ENCODE measurements around the gene BIRC6.
"Not testable (repeated sequence)": the region's sequence is repeated elsewhere in the genome, so short reads cannot be mapped to it uniquely, and the experiment has no call there.

BIRC6 gene

GRCh38 chr2:32453242-32454062 is 96.6 kb downstream of the BIRC6 start:
- no peak for DNase-seq

GRCh38 chr2:32455816-32456215 is 99.0 kb downstream of the BIRC6 start:
- DNase-seq: no peak

- no peak for DNase-seq
Measured at GRCh38 chr2:32456808-32457207, 100.0 kb downstream of the BIRC6 start.

DNA sequence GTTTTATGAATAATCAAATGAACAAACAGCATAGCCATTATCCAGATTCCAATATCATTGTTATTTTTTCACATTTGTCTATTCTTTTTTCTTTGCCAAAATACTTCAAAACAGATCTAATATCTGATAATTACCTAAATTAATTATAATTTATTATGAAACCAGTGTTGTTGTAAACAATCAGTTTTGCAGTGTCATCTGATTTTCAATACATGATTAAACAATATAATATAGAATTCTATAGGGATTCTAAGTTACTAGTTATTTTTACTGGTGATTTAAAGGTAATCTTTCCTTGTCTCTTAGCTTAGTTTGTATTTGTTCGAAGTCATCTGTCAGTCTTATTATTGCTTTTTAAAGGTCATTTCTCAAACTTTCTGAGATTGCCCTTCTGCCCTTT is 101.0 kb downstream of the BIRC6 start:
- DNase-seq: no peak

DNA sequence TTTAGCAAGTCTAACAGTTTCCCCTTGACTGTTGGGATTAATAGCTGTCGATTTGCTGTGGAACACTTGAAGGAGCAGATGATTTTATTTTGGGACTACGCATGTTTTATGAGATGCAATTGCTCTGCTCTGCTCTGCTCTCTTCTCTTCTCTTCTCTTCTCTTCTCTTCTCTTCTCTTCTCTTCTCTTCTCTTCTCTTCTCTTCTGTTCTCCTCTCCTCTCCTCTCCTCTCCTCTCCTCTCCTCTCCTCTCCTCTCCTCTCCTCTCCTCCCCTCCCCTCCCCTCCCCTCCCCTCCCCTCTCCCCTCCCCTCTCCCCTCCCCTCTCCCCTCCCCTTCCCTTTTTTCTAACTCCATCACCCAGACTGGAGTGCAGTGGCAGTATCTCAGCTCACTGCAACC is 104.0 kb downstream of the BIRC6 start:
- DNase-seq: not testable (repeated sequence)

DNA sequence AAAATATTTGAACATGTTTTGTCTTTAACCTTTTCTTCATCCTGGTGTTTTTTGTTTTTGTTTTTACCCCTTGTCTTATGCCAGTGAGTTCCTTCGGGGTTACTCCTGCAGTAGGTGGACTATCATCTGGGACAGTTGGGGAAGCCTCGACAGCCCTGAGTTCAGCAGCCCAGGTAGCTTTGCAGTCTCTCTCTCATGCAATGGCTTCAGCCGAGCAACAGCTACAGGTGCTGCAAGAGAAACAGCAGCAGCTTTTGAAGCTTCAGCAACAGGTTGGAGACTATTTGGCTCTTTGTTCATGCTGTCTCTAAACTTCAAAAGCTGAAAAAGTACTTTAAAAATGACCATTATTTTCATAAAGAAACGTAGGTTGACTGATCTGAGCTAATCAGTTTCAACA is 106.3 kb downstream of the BIRC6 start:
- DNase-seq: no peak

GRCh38 chr2:32464431-32464830 is 107.6 kb downstream of the BIRC6 start:
- DNase-seq: no peak

GRCh38 chr2:32472605-32473004 is 115.8 kb downstream of the BIRC6 start:
- DNase-seq: no peak

DNA sequence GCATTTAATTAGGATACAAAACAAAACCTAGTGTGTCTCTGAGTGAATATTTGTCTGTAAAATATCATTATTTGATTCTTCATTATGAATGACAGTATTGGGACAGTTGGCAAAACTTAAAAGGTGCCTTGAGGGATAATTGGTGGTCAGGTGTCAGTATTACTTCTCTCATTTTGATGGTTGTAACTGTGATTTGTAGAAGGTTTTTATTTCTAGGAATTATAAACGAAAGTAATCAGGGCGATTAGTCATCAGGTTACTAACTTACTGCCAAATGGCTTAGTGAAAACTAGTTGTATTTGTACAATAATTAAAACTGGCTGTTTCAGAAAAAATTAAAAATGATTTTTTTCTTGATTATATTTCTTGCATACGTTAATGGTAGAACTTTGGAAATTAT is 117.6 kb downstream of the BIRC6 start:
- no peak for DNase-seq

GRCh38 chr2:32478889-32479620 is 122.2 kb downstream of the BIRC6 start:
- no peak for DNase-seq

- DNase-seq: no peak
Measured at GRCh38 chr2:32479993-32480392, 123.2 kb downstream of the BIRC6 start.

DNA sequence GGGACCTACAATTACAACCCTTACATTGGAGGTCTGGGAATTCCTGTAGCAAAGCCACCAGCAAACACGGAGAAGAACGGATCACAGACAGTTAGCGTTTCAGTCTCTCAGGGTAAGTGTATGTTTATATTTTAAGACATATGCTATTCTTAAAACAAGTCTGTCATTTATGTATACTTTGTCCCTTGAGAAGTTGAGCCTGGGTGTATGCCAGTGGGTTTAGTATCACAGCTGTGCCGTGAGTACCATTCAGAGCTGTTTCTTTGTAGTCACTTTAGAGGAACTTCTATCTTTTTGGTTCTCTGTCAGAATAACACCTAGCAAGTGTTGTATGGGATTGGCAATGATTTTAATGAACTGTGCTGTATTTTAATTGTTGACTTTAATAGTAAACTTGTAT is 125.6 kb downstream of the BIRC6 start:
- no peak for DNase-seq

GRCh38 chr2:32484937-32485336 is 128.1 kb downstream of the BIRC6 start:
- DNase-seq: no peak

DNA sequence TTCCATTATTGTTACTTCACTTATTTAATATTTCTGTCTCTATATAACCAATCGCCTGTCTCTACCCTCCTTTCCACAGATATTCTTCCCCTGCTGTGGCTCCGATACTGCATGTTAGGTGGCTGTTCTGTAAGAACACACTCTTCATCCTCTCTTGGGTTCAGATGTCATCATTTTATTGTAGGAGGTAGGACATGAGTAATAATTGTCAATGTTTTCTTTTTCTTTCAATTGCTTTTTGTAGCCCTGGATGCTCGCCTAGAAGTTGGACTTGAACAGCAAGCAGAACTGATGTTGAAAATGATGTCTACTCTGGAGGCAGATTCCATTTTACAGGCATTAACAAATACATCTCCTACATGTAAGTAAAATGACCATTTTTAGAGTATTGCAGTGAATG is 128.6 kb downstream of the BIRC6 start:
- DNase-seq: no peak

GRCh38 chr2:32489061-32489460 is 132.2 kb downstream of the BIRC6 start:
- no peak for DNase-seq

- no peak for DNase-seq
Measured at GRCh38 chr2:32491346-32491745, 134.5 kb downstream of the BIRC6 start.

- DNase-seq: no peak
Measured at GRCh38 chr2:32495139-32495538, 138.3 kb downstream of the BIRC6 start.

DNA sequence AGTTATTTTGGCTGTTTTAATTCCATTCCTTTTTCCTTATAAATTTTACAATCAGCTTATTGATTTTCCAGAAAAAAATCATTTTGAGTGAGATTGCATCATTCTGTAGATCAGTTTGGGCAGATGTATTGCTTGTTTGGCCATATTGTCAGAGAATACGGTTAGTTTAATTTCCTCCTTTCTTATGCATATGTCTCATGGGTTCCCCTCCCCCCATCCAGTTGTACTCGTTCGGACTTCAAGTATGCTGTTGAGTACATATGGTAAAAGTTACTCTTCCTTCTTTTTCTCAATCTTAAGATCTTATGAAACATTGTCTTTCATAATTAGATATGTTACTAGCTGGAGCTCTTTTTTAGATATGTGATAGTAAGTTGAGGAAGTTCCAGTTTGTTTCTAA is 139.8 kb downstream of the BIRC6 start:
- no peak for DNase-seq

DNA sequence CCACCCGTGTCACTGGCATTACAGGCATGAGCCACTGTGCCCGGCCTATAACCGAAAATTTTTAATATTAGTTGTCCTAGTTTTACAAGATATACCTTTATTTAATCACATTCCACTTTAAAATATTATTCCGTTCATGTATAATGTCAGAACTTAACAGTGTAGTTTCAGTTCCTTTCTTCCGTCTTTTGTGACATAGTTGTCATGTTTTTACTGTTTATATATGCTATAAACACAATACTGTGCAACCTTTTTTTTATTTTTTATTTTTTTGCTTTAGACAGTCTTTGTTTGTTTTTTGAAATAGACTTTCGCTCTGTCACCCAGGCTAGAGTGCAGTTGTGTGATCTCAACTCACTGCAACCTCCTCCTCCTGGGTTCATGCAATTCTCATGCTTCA is 141.5 kb downstream of the BIRC6 start:
- DNase-seq: no peak

- no peak for DNase-seq
Measured at GRCh38 chr2:32502941-32503340, 146.1 kb downstream of the BIRC6 start.

GRCh38 chr2:32504877-32505478 is 148.2 kb downstream of the BIRC6 start:
- no peak for DNase-seq

- no peak for DNase-seq
Measured at GRCh38 chr2:32506446-32506845, 149.6 kb downstream of the BIRC6 start.

- no peak for DNase-seq
Measured at GRCh38 chr2:32514946-32515345, 158.1 kb downstream of the BIRC6 start.

- no peak for DNase-seq
Measured at GRCh38 chr2:32516567-32516966, 159.7 kb downstream of the BIRC6 start.

All from activated CD4-positive, alpha-beta T cell treated with anti-CD3 and anti-CD28 coated beads, Interleukin-2, amount 50 U/mL, for 1 hour (primary cell).